CD14-positive monocyte (primary cell): ENCODE results near the gene NOTCH1. TPM values are rescaled to one million over a fixed set of nuclear protein-coding genes. Genes with fewer than 3 reads are reported as not detected.

Experiments used
- DNase-seq, 3 donors: peaks; one replicate each; pipeline ENCODE4 v3.0.0-alpha.2; 2011 to 2022
- H2AFZ ChIP-seq: 2 replicates; pipeline ENCODE4 v1.6.0; 2012; ENCODE audit warnings: mild to moderate bottlenecking, low read depth, low read length, inconsistent platforms; ENCODE audit not compliant: insufficient read depth, poor library complexity, severe bottlenecking
- H3K27ac ChIP-seq, 2 donors: 1 replicate in 1 of 2; 2 replicates in 1 of 2; pipeline ENCODE4 v1.5.1; 2012 to 2013; ENCODE audit warnings: low read length in 2 of 2, control low read depth in 1 of 2, inconsistent platforms in 1 of 2, low read depth in 1 of 2, mild to moderate bottlenecking in 1 of 2
- H3K27me3 ChIP-seq, 2 donors: one replicate each; pipeline versions ENCODE4 v1.6.0 to v1.6.1; 2011 to 2013; ENCODE audit warnings: low read length in 2 of 2; ENCODE audit not compliant: control insufficient read depth in 2 of 2, insufficient read depth in 2 of 2
- H3K36me3 ChIP-seq, 2 donors: replicated peaks in 1 of 2; 1 replicate in 1 of 2; 2 replicates in 1 of 2; pipeline versions ENCODE4 v1.5.1 to v1.6.1; 2012 to 2013; ENCODE audit warnings: low read length in 2 of 2, control low read depth in 1 of 2, inconsistent platforms in 1 of 2, mild to moderate bottlenecking in 1 of 2; ENCODE audit not compliant: insufficient read depth in 2 of 2, control insufficient read depth in 1 of 2
- H3K4me1 ChIP-seq, 2 donors: 1 replicate in 1 of 2; 2 replicates in 1 of 2; pipeline versions ENCODE4 v1.5.1 to v1.6.1; 2012 to 2013; ENCODE audit warnings: low read length in 2 of 2, control low read depth in 1 of 2, inconsistent platforms in 1 of 2, mild to moderate bottlenecking in 1 of 2, moderate library complexity in 1 of 2; ENCODE audit not compliant: insufficient read depth in 2 of 2, control insufficient read depth in 1 of 2
- H3K4me2 ChIP-seq: replicated peaks from 2 replicates; pipeline ENCODE3; 2012; ENCODE audit warnings: low read length, moderate library complexity, mild to moderate bottlenecking; ENCODE audit not compliant: poor library complexity, severe bottlenecking; ENCODE audit errors: extremely low read depth
- H3K4me3 ChIP-seq, 3 experiments: fragments of 200-600 bp in 1 of 3; sonication (generic) in 1 of 3; replicated peaks in 1 of 3; 1 replicate in 2 of 3; 2 replicates in 1 of 3; pipeline ENCODE4 v1.5.1; 2011 to 2013; ENCODE audit warnings: low read length in 3 of 3, mild to moderate bottlenecking in 3 of 3, control low read depth in 2 of 3, low read depth in 2 of 3, inconsistent platforms in 1 of 3, moderate library complexity in 1 of 3
- H3K79me2 ChIP-seq: 2 replicates; pipeline ENCODE4 v1.6.0; 2012; ENCODE audit warnings: mild to moderate bottlenecking, control low read depth, inconsistent platforms, low read length, moderate library complexity; ENCODE audit not compliant: insufficient read depth
- H3K9ac ChIP-seq: 2 replicates; pipeline ENCODE4 v1.6.0; 2017; ENCODE audit warnings: low read length, mild to moderate bottlenecking; ENCODE audit not compliant: insufficient read depth, poor library complexity, severe bottlenecking
- H3K9me3 ChIP-seq, 2 donors: replicated peaks in 1 of 2; 1 replicate in 1 of 2; 2 replicates in 1 of 2; pipeline versions ENCODE4 v1.5.1 to v1.6.1; 2012 to 2013; ENCODE audit warnings: low read length in 2 of 2, control low read depth in 1 of 2; ENCODE audit not compliant: control insufficient read depth in 1 of 2, insufficient read depth in 1 of 2
- H4K20me1 ChIP-seq: 2 replicates; pipeline ENCODE4 v1.6.0; 2012; ENCODE audit warnings: mild to moderate bottlenecking, low read length, control low read depth, moderate library complexity; ENCODE audit not compliant: insufficient read depth
- H3K27ac Mint-ChIP-seq, 7 donors: one replicate each; pipeline ENCODE4 v1.8.0; 2020; ENCODE audit warnings: mild to moderate bottlenecking in 7 of 7, mixed read lengths in 7 of 7, moderate library complexity in 6 of 7, inconsistent platforms in 2 of 7
- H3K27me3 Mint-ChIP-seq, 3 donors: one replicate each; pipeline ENCODE4 v1.8.0; 2021 to 2022; ENCODE audit warnings: low read depth in 3 of 3, mild to moderate bottlenecking in 3 of 3, mixed read lengths in 3 of 3, moderate library complexity in 3 of 3, inconsistent platforms in 1 of 3
- H3K36me3 Mint-ChIP-seq, 2 donors: one replicate each; pipeline ENCODE4 v1.8.0; 2020; ENCODE audit warnings: mixed read lengths in 2 of 2, inconsistent platforms in 1 of 2, mild to moderate bottlenecking in 1 of 2
- H3K4me1 Mint-ChIP-seq: one replicate; pipeline ENCODE4 v1.8.0; 2020; ENCODE audit warnings: mild to moderate bottlenecking, mixed read lengths
- H3K4me3 Mint-ChIP-seq, 2 donors: one replicate each; pipeline ENCODE4 v1.8.0; 2020; ENCODE audit warnings: mild to moderate bottlenecking in 2 of 2, mixed read lengths in 2 of 2, moderate library complexity in 1 of 2
- H3K9me3 Mint-ChIP-seq, 7 donors: one replicate each; pipeline ENCODE4 v1.8.0; 2020 to 2022; ENCODE audit warnings: mixed read lengths in 7 of 7, mild to moderate bottlenecking in 6 of 7, moderate library complexity in 6 of 7, inconsistent platforms in 2 of 7
- WGBS: methylation state at CpG from one replicate; pipeline ENCODE4 v1.1.5; 2013; ENCODE audit warnings: missing lambda C conversion rate; ENCODE audit not compliant: insufficient coverage; 5-methylcytosine and 5-hydroxymethylcytosine counted together
- intact Hi-C, 2 donors: fragments of 100-400 bp; cut with micrococcal nuclease; formaldehyde crosslinking; loops; one replicate each; pipeline versions ENCODE4 v1.15.0 to v1.15.1; 2023
- polyA plus RNA-seq, 3 donors: library from polyadenylated mRNA; depleted of rRNA in 1 of 3; unstranded in 2 of 3; stranded (reverse) in 1 of 3; fragments of 300-500 nt in 2 of 3; fragments of >200 nt in 1 of 3; fragmentation: Illumina TruSeq in 2 of 3; gene quantifications; 1 replicate in 2 of 3; 2 replicates in 1 of 3; pipeline ENCODE4 v1.2.3, GENCODE V29; 2012 to 2021
- TF ChIP-seq, protein P1 (sequence below): fragments of 200-600 bp; IDR thresholded peaks from one replicate; pipeline ENCODE4 v1.8.0; 2022; ENCODE audit warnings: antibody characterized with exemption, mild to moderate bottlenecking

The NOTCH1 gene
- polyA plus RNA-seq, 3 donors: 1.4 to 33.0 (median 2.2) TPM

DNA sequence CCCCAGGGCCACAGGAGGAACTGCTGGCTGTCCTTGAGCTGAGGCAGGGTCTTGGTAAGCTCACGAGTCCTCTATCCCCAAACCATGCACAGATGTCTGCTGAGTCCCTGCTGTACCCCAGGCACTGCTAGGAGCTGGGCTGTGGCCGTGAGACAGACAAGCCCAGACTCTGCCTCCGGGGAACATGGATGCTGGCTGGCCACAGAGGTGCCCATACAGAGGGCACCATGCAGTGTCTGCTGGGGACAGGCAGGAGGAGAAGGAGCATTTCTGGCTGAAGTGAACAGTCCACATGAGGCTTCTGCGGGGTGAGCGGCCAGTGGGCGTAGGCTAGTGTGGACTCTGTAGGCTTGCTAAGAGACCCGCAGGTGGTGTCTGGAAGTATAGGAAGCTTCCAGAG is 58.2 kb downstream of the NOTCH1 start:
- no peak overlapping the region for H3K4me2 ChIP-seq
- H3K4me3 Mint-ChIP-seq: peak overlapping the region in 1 of 2 donors; percentile 59
- intact Hi-C loops: loop anchor here (5.0 to 10.0 kb wide), 5 partner anchors 60 to 237 kb away; partner anchors contain the start of genes NOTCH1 (in 2 of the 2), AGPAT2 (in 1 of the 2) and DNLZ (in 1 of the 2)
- 96% methylated on average over 6 of the region's 7 CpGs for WGBS
- peaks cover 18% of the 10 kb centered on the region for H4K20me1 ChIP-seq
- no peak overlapping the region for H3K27ac Mint-ChIP-seq
- no peak overlapping the region for H2AFZ ChIP-seq
- peaks cover 0 to 17% (median 14%) of the 10 kb centered on the region in 3 donors for H3K27me3 Mint-ChIP-seq
- H3K36me3 Mint-ChIP-seq: no peaks in the 10 kb centered on the region
- H3K79me2 ChIP-seq: peaks cover 1% of the 10 kb centered on the region
- no peak for DNase-seq
- H3K27ac ChIP-seq: no peak overlapping the region
- H3K4me1 Mint-ChIP-seq: peaks cover 5% of the 10 kb centered on the region
- TF ChIP-seq, protein P1, sequence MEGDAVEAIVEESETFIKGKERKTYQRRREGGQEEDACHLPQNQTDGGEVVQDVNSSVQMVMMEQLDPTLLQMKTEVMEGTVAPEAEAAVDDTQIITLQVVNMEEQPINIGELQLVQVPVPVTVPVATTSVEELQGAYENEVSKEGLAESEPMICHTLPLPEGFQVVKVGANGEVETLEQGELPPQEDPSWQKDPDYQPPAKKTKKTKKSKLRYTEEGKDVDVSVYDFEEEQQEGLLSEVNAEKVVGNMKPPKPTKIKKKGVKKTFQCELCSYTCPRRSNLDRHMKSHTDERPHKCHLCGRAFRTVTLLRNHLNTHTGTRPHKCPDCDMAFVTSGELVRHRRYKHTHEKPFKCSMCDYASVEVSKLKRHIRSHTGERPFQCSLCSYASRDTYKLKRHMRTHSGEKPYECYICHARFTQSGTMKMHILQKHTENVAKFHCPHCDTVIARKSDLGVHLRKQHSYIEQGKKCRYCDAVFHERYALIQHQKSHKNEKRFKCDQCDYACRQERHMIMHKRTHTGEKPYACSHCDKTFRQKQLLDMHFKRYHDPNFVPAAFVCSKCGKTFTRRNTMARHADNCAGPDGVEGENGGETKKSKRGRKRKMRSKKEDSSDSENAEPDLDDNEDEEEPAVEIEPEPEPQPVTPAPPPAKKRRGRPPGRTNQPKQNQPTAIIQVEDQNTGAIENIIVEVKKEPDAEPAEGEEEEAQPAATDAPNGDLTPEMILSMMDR: no peak
- H3K4me1 ChIP-seq: peaks cover 14 to 24% of the 10 kb centered on the region in 2 donors
- peaks cover 0 to 4% of the 10 kb centered on the region in 2 donors for H3K27me3 ChIP-seq
- no peak overlapping the region for H3K9ac ChIP-seq
- peaks cover 0 to 2% of the 10 kb centered on the region in 2 donors for H3K9me3 ChIP-seq
- H3K36me3 ChIP-seq: no peaks in the 10 kb centered on the region
- H3K9me3 Mint-ChIP-seq: peaks cover 0 to 5% (median 2%) of the 10 kb centered on the region in 7 donors
- no peak overlapping the region for H3K4me3 ChIP-seq

DNA sequence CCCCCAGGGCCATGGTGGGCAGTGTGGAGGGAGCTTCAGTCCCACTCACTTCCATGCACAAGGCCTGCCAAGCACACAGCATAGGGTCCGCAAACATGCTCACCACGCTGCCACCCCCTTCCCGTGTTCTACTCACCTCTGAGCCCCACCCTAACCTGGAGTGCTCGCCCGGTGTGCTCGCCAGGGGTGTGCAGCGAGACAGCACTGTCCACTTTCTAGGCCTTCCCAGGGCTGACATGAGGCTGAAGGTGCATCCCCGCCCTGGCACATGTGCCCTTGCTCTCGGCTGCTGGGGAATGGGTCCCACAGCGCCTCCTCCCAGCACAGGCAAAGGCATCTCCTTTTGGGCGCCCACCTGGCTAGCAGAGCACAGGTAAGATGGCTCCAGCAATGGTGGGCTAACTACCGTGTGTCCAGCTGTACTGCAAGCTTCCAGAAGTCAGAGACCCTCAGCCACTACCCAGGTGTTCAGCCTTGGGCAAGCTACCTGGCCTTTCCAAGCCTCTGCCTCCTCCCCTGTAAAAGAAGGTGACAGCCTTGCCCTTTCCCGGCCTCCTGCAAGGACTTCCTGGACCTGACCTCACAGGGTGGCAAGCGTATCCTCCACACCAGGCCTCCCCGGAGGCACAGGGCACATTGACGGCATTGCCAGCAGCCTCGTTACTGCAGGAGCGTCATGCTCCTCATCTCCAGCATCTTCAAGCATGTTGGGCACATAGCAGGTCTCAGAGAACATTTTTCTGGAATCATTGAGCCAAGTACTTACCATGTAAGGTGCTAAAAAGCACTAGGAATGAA is 58.8 kb downstream of the NOTCH1 start:
- Histone ChIP-seq H3K27me3 (peaks cover 0 to 4% of the 10 kb centered on the region in 2 donors), H3K36me3 (no peaks in the 10 kb centered on the region), H3K4me2 (no peak overlapping the region), H3K9me3 (no peaks in the 10 kb centered on the region), H3K4me3 (no peak overlapping the region), H3K27ac (no peak overlapping the region), H3K79me2 (peaks cover 8% of the 10 kb centered on the region), H3K4me1 (peaks cover 17 to 26% of the 10 kb centered on the region in 2 donors), H3K9ac (no peak overlapping the region), H4K20me1 (peaks cover 18% of the 10 kb centered on the region), H2AFZ (no peak overlapping the region)
- Mint-ChIP-seq H3K36me3 (no peaks in the 10 kb centered on the region), H3K27ac (no peak overlapping the region), H3K27me3 (peaks cover 0 to 17% (median 14%) of the 10 kb centered on the region in 3 donors), H3K4me1 (peaks cover 8% of the 10 kb centered on the region), H3K4me3 (no peak overlapping the region), H3K9me3 (peaks cover 0 to 2% (median 0%) of the 10 kb centered on the region in 7 donors)
- intact Hi-C loops: loop anchor here (5.0 to 10.0 kb wide), 5 partner anchors 60 to 238 kb away; partner anchors contain the start of genes NOTCH1 (in 2 of the 2), AGPAT2 (in 1 of the 2) and DNLZ (in 1 of the 2)
- DNase-seq: no peak
- WGBS: 94% methylated on average over 18 of the region's 18 CpGs
- TF ChIP-seq, protein P1: no peak
